ENCODE data around the gene ACTR3C.

GRCh38 chr7:150371131-150371995 lies 48.0 kb upstream of the ACTR3C start:
- TF ChIP-seq CTCF (IDR thresholded peaks at IDR 0.05 in 4 of 5, conservative IDR thresholded peaks at IDR 0.05 in 1 of 5) (no peak), POLR2A (IDR thresholded peaks at IDR 0.05) (no peak)
